ENCODE results near the gene ATP4B.

Gene ATP4B

DNA sequence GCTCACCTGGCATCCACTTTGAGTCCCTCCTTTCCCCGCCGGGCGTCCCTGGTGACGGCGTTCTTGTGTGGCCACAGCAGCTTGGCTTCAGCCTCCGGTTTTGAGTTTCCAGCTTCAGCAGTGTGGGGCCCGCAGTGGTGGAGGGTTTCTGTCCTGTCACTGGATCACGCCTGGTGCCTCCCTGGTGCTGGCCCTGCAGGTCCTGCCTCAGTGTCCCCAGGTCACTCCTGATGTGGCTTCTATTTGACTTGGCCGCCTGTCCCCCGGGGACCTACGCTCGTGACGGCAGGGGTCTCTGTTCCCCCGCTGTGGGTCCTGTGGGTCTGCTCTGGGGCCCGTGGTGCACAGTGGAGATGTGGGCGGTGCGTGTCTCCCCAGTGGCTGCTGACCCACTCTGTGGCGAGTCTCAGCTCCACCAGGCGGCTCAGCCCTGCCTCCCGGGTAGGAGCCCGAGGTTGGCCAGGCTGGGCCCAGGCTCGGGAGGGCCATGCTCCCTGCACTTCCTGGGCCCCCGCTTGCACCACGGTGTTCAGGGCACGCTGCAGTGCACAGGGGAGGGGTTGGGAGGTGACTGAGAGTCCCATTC lies 1.9 kb downstream of the ATP4B start:
- DNase-seq = no peak

GRCh38 chr13:113655346-113656002 lies 2.5 kb downstream of the ATP4B start:
- no peak for DNase-seq

GRCh38 chr13:113654591-113655345 lies 3.2 kb downstream of the ATP4B start:
- DNase-seq = no peak

GRCh38 chr13:113654175-113654560 lies 3.8 kb downstream of the ATP4B start:
- no peak for DNase-seq

DNA sequence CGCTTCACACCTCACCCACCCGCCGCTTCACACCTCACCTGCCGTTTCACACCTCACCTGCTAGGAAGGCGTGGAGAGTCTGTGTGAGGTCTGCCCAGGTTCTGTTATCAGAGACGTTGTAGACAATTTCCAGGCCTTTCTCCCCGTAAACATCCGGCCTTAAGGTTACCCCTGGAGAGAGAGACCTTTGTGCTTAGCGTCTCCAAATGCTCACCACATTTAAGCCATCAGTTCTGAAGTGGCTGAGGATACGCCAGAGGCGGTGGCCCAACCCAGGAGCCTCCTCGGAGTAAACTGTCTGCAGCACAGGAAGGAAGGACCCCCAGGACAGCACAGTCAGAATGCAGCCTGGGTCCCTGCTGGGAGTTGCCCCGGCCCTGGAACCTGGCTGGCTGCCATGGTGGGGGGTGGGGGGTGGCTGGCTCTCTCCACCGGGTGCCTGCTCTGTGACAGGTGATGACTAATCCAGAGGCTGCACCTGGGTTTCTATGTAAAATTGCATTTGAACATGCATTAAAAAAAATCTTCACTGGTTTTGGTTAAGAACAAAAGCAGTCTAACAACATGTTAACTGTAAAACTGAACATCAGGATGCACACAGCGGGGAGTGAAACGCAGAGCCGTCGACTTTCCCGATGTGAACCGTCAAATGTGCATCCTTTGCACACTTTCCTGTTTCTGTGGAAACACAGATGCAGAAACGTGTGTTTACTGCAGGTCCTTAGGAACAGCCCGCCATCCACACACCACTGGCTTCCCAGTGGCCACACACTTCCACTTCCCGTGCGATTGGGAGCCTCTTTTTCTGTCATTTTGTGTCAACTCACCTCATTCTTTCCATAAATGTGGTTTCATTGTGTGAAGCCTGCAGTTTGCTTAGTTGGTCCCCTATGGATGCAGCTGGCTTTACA lies 4.5 kb downstream of the ATP4B start:
- no peak for DNase-seq

GRCh38 chr13:113652404-113653263 lies 5.4 kb downstream of the ATP4B start:
- no peak for DNase-seq

DNA sequence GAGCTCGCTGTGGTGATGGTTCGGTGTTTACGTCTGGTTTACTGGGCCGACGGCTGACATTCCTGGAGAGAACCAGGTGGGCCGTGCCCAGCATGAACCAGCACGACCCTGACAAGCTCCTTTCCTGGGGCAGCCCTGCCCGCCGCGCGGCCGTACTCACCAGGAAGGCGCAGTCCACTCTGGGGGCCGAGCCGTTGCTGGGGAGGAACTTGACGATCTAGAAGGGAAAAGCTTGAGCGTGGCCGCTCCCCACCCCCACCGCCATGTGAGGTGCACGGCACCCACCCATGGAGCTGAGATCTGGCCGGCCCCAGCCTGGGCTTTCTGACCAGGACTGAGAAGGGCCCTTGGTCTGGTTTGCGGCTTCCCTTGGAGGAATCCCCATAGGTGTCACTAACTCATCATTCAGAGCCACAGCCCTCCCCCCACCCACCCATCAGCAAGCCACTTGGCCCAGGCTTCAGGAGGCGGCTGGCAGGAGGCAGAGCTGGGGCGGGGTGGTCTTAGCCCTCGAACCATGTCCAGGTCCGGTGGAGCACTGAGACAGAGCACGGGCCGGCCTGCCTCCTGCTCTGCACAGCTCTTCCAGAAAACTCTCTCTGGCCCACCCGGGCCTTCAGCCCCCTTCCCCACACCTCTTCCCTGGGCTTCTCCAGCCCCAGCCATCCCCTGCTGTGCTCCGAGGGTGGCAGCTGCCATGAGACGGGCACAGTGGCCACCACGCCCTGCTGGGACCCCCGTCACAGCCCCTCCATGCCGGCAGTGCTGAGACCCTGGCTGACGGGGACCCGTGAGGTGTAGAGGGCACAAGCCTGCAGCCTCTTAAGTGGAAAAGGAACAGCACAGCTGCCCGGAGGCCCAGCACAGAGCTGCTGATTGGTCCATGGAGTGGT lies 6.2 kb downstream of the ATP4B start:
- DNase-seq = no peak

GRCh38 chr13:113650731-113651148 lies 7.3 kb downstream of the ATP4B start:
- DNase-seq = no peak

DNA sequence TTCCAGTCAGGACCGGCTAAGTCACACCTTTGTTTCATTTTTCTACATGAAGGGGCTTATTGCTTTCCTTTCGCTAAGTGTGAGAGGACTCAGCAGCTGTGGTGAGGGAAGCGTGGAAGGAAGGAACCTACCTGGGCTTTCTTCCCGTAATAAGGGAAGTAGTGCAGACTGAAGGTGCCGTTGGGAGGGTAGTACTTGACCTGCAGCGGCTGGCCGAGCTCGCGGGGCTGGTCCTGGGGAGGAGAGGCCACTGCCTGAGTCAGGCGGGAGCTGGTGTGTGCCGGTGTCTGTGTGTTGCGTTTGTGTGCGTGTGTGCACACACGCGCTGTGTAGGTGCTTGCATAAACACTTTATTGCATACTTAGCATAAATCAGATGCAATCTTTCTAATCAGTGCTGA lies 7.7 kb downstream of the ATP4B start:
- no peak for DNase-seq

DNA sequence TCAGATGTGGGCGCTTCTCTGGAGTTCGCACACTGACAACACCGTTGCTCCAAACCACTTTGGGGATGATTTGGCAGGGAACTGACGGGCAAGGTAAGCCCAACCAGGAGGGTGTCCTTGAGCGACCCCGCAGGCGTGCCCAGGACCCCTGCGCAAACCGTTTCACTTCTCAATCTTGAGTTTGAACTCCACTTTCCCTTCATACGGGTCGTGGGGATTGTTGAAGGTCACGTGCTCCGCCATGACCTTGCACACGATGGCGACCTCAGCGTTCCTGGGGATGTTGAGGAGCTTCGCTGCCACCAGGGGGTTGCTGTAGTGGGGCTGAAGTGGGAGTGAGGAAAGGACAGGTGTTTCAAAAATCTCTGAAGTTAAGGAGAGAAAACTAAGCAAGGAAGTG lies 8.8 kb downstream of the ATP4B start:
- DNase-seq = no peak

DNA sequence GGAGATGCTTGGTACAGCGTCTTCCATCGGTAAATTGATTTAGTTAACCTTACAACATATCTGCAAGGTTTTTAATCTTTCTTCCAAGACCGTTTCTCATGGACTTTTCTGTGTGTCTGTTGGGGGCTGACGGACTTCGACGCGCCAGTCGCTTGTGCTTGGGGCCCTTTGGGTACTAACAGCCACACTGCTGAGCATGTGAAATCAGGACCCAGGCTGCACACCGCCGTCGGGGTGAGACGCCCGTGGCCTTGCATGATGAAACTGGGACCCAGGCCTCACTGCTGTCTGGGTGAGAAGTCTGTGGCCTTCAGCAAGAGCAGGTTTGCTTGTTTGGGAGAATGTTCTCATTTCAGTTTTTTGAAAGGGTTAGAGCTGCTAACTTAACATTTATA lies 9.8 kb downstream of the ATP4B start:
- no peak for DNase-seq

- DNase-seq = peak; percentile 47
Measured at GRCh38 chr13:113647351-113648215, 10.4 kb downstream of the ATP4B start.

DNA sequence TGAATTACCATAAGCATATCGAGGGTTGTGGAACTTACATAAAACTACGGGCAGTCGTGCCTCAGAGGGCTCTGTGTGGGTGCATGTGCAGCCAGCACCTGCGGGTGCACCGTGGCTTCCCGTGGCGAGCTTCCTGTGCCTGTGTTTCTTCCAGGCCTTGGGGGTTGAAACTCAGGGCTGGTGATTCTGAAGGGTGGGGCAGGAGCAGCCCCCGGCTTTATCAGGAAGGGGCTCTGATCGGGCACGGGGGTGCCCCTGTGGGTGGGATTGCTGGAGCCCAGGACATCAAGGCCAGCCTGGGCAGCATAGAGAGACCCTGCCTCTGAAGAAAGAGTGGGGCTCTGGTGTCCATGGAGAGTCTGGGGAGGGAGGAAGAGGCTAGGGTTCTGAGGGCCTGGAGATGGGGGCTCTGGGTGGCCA lies 11.1 kb downstream of the ATP4B start:
- DNase-seq = no peak

GRCh38 chr13:113646376-113646775 lies 11.6 kb downstream of the ATP4B start:
- DNase-seq = no peak

DNA sequence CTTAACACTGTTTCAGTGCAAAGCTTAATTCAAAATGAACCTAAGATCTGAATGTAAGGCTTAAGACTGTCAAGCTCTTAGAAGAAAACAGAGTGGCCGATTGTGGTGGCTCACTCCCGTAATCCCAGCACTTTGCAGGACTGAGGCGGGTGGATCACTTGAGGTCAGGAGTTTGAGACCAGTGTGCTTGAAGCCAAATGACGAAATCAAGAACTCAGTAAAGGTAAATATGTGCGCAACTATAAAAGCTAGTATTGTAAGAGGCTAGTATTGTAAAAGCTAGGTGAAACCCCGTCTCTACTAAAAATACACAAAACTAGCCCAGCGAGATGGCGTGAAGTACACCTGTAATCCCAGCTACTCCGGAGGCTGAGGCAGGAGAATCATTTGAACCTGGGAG lies 12.7 kb downstream of the ATP4B start:
- DNase-seq = no peak

DNA sequence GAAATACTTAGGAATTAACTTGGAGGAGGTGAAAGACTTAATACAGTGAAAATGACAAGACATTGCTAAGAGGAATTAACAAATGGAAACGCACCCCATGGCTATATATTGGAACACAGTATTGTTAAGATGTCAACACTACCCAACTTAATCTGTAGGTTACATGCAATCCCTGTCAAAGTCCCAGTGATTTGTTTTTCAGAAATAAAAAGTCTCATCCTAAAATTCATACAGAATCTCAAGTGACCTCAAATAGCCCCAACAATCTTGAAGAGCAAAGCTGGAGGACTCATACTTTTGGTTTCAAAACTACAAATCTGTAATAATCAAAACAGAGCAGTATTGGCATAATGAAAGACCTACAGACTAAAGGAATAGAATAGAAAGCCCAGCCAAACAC lies 13.2 kb downstream of the ATP4B start:
- no peak for DNase-seq

GRCh38 chr13:113643593-113643992 lies 14.4 kb downstream of the ATP4B start:
- no peak for DNase-seq

DNA sequence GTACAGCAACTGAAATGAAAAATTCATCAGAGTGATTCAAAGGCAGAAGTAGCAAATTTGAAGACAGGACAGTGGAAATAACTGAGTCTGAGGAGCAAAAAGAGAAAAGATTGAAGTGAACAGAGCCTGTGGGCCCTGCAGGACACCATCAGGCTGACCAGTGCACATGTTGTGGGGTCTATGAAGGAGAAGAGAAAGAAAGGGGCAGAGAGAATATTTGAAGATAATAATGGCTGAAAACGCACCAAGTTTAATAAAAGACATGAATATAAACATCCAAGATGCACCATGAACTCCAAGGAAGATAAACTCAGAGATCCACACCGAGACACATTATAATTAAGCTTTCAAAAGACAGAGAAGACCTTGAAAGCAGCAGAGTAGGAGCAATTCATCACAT lies 15.4 kb downstream of the ATP4B start:
- DNase-seq = no peak

GRCh38 chr13:113641426-113641825 lies 16.6 kb downstream of the ATP4B start:
- no peak for DNase-seq

- no peak for DNase-seq
Measured at GRCh38 chr13:113639616-113640262, 18.3 kb downstream of the ATP4B start.
